Hematopoietic multipotent progenitor cell (in vitro differentiated cells): ENCODE data around the gene XRCC3. TPM values are rescaled to one million over a fixed set of nuclear protein-coding genes. Genes with fewer than 3 reads are reported as not detected.

Source experiments
- DNase-seq, 3 donors: peaks; one replicate each; pipeline ENCODE4 v3.0.0-alpha.2; 2011 to 2015; ENCODE audit warnings: low read depth in 2 of 3, low spot score in 2 of 3
- total RNA-seq: library from RNA; depleted of rRNA; stranded (reverse); fragments of >200 nt; gene quantifications from one replicate; pipeline ENCODE4 v1.2.3, GENCODE V29; 2012

The XRCC3 gene
- total RNA-seq, 1 donor: 16.7 TPM

DNA sequence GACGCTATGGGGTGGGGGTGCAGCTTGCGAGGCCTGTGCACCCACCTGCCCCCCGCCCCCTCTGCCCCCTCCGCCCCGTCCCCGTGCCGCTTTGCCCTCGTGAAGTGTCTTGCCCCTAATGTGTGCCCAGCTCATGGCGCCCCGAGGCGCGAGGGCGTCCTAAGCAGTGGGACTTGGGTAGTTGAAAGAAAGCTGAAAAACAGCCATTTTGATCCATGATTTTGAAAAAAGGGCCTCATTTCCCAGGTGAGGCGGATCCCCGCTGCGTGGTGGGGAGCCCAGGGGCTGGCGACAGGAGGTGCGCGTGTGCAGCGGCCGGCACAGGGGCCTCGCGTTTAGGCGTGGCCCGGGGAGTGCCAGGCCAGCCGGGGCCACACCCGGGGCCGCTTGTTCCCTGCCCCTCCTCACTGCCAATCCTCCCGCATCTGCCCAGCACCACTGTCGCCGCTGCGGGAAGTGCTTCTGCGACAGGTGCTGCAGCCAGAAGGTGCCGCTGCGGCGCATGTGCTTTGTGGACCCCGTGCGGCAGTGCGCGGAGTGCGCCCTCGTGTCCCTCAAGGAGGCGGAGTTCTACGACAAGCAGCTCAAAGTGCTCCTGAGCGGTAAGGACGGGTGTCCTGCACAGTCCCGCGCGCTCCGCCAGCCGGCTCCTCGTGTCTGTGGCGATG is 12.2 kb upstream of the XRCC3 start:
- no peak for DNase-seq

GRCh38 chr14:103726474-103726873 is 11.2 kb upstream of the XRCC3 start:
- DNase-seq: no peak

DNA sequence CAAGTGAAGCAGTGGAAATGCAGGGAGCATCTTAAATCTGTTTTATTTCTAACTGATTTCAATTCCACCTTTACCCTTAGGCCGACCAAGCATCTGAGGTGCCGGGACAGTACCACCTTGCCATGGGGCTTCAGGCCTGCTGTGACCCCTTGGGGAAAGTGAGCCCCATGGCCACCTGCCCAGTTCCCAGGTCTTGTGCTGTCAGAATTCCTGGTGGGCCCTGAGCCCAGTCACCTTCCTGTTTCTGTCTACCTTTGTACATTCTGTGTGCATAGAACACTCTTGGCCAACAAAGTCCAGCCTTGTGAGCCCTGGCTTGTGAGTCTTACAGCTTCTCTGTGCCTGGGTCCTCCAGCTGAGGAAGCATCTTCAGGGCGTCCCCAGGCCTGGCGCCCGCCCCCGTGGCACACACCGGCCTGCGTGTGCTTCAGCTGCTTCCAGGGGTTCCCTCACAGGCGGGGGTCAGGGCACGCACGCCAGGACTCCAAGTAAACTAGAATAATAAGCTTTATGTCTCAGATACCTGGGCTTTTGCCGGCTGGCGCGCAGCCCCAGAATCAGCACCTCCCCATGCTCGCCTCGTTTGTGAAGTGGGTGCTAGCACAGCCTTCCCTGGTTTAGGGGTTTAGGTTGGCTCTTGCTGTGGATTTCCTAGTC is 10.6 kb upstream of the XRCC3 start:
- DNase-seq: no peak

- no peak for DNase-seq
Observed at GRCh38 chr14:103725001-103725682, 9.9 kb upstream of the XRCC3 start.

DNA sequence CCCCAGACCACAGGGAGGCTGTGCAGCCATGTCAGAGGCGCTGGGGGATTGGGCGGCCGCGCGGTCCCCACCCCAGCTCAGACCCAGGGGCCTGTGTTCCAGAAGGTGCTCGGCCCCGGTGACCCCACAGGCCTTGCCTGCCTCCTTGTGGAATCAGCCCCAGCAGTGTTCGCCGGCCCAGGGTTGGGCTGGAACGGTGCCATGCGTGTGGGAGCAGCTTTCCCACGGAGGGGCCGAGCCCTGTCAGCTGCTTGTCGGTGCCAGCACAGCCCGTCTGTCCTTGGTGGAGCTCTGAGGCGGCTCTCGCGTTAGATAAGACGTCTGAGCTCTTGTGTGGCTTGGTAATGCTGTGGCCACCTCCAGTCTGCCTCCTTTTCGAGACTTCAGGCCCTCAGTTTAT is 8.9 kb upstream of the XRCC3 start:
- DNase-seq: peak in 1 of 3 donors; percentile 36

DNA sequence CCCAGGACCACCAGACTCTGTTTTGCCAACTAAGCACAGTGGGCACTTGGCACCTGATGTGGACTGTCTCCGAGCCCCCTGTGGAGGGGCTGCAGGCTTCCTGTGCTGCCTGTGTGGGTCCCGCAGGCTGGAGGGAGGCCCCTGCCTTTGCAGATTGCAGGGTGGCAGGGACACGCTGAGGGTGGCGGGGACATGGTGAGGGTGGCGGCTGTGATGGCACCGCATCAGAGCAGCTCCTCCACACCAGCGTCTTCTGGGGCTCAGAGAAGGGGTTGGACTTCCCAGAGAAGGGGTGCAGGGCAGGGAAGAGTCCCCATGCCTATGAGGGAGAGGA is 8.5 kb upstream of the XRCC3 start:
- no peak for DNase-seq

GRCh38 chr14:103721334-103722120 is 6.3 kb upstream of the XRCC3 start:
- DNase-seq: no peak

- DNase-seq: no peak
Observed at GRCh38 chr14:103719751-103720150, 4.5 kb upstream of the XRCC3 start.

- no peak for DNase-seq
Observed at GRCh38 chr14:103718572-103718971, 3.3 kb upstream of the XRCC3 start.

- DNase-seq: no peak
Observed at GRCh38 chr14:103716899-103717411, 1.7 kb upstream of the XRCC3 start.

DNA sequence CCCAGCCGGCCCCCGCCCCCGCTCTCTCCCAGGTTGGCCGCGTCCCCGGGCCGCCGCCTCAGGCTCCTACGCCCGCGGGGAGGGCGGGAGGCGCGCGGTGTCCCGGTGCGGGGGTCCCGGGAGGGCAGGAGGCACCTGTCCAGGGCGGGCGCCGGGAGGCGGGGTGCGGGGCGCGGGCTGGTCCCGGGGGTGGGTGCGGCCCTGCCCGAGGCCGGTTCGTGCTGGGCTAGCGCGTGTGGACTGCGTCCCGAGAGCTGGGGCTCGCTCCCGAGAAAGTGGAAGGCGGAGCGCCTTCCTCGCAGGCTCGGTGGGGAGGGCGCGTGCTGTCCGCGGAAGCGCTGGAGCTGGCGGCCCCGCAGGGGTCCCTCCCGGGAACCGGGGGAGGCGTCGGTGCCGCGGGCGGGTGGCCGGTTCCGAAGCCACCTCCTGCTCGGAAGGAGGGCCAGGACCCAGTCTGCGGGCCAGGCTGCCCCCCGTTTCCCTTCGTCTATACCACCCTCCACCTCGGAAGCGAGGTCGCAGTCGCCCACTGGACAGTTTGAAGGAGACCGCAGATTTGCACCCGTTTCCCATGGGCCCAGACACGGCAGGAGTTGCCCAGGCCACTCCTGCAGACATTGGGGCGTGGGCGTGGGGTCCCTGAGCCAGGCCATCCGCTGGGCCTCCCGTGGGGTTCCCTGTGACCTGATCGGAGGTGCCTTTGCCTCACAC is 995 bp upstream of the XRCC3 start:
- DNase-seq: no peak

GRCh38 chr14:103714063-103714724 is 1.1 kb downstream of the XRCC3 start:
- DNase-seq: no peak

DNA sequence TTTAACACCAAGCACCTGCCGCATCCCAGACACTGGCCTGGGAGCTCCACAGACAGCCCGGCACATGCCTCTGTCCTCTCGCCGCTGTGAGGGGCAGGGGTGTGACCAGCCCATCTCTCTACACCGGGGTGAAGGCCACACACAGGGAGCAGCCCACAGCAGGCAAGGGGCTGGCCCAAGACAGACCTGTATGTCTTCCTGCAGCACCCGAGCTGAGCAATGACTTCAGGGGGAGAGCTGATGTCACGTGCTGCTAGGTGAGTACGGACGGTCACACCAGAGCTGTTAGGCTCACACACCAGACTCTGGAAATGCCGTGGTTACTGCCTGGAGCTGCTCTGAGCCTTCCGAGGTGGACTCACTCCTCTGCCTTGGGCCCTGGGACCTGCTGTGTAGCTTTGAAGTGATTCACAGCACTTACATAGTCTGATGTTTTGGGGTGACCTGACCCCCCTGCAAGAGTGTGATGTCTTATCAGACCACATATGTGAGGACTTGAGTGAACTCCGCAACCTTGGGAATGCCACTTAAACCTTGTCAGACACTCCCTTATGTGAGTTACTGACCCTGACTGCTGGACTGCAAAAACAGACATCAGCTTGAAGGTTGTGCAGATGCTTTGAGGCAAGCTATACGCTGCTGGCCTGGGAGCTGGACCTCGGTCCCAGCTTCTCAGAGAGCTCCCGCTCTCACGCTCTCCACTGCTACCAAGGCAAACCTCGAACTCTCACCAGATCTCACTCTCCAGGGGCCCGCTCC is 1.8 kb downstream of the XRCC3 start:
- DNase-seq: no peak

- DNase-seq: no peak
Observed at GRCh38 chr14:103712633-103713247, 2.5 kb downstream of the XRCC3 start.

DNA sequence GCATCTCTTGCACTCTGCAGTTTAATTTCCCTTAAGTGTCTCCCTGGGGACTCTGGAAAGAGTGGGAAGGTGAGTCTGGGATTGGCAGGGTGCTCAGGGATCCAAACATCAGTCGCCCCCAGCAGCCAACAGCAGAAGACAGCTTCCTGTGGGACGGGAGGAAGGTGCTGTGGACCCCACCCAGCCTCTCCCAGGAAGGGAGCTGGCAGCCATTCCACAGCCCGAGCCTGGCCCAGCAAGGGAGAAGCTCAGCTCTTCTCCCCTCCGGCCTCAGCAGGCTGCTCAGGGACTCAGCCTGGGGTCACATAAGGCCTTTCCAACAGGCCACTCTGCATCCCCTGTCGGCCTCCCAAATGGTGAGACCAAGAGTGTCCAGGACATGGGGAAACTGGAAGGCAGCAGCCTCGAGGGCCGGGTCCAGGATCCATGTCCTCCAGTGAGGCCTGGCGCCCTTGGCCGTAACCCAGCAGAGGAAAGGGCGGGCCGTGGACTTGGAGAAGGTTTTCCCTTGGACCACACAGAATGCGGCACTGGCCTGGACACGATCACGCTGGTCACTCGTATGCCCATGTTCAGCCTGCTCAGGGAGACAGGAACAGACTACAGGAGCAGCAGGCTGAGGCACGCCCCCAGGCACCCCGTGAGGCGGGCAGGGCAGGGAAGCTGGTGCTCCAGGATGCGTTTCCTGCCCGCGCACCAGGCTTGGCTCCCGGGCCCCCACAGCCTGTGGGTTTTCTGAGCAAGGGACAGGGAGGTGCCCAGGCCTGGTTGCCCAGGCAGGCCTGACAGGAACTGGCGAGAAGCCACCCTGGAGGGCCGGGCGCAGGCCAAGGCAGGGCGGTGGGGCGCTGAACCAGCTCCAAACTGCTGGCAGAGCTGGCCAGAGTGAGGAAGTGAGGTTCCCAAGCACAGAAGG is 3.5 kb downstream of the XRCC3 start:
- no peak for DNase-seq

DNA sequence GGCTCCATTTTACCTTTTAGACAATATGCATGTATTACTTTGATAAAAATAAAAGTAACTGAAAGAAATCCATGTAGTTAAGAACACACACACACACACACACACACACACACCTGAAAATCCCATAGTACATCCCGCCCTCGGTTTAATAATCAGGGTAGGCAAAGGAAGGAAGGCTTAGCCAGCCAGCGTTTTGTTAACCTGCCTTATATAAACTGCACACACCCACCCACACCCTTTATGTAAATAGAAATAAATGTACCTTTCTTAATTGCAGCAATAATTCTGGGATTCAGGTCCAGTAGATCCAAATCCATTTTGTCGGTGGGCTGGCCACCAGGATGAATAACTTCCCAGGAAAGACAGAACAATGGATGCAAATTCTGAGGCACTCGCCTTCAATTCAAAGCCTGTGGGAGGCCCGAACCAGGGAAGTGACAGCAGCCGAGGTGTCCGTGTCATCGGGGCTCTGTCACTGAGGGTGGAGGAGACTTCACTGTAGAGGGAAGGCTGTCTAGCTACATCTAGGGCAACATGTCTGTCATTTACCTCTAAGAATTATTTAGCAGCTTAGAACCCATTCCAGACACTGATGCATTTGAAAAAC is 4.4 kb downstream of the XRCC3 start:
- no peak for DNase-seq

DNA sequence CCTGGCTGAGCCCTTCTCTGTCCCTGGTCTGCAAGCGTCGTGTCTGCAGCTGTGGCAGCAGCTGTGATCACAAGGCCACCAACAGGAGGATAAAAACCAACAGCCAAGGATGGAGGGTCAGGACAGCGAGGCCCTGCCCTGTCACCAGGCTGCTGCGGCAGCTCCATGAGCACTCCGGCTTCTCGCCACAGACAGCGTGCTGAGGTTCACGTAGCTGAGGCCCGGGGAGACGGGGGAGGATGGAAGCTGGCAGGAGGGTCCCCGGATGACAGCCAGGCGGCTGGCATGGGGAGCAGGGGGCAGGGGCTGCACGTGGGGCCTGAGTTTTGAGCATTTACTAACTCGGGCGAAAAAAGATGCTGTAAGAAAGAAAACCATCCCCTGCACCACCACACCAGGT is 5.4 kb downstream of the XRCC3 start:
- no peak for DNase-seq
